Neuronal stem cell (in vitro differentiated cells): ENCODE measurements around the gene SHANK3.

ENCODE experiments used
- DNase-seq: peaks from one replicate; pipeline ENCODE4 v3.0.0-alpha.2; 2013; ENCODE audit warnings: low spot score
- H2AFZ ChIP-seq: one replicate; pipeline ENCODE4 v1.6.1; 2013; ENCODE audit warnings: mild to moderate bottlenecking, low read length, inconsistent platforms
- H2AK5ac ChIP-seq: 2 replicates; pipeline ENCODE4 v1.6.1; 2013; ENCODE audit warnings: low read depth, mild to moderate bottlenecking, inconsistent platforms, low read length, moderate library complexity, mixed read lengths
- H2BK120ac ChIP-seq: 2 replicates; pipeline ENCODE4 v1.6.1; 2013; ENCODE audit warnings: low read depth, mild to moderate bottlenecking, inconsistent platforms, low read length, moderate library complexity, mixed read lengths
- H2BK12ac ChIP-seq: one replicate; pipeline ENCODE4 v1.6.1; 2013; ENCODE audit warnings: low read length, inconsistent platforms
- H2BK15ac ChIP-seq: 2 replicates; pipeline ENCODE4 v1.6.1; 2013; ENCODE audit warnings: mild to moderate bottlenecking, low read length, inconsistent platforms, mixed read lengths
- H2BK5ac ChIP-seq: one replicate; pipeline ENCODE4 v1.6.1; 2013; ENCODE audit warnings: inconsistent platforms, mild to moderate bottlenecking, low read length, moderate library complexity
- H3K14ac ChIP-seq: one replicate; pipeline ENCODE4 v1.6.1; 2013; ENCODE audit warnings: low read length, inconsistent platforms
- H3K18ac ChIP-seq: 2 replicates; pipeline ENCODE4 v1.6.1; 2013; ENCODE audit warnings: low read length, inconsistent platforms
- H3K23ac ChIP-seq: 2 replicates; pipeline ENCODE4 v1.6.1; 2013; ENCODE audit warnings: low read depth, mild to moderate bottlenecking, mixed read lengths, low read length, inconsistent platforms; ENCODE audit not compliant: poor library complexity
- H3K27ac ChIP-seq: replicated peaks from 3 replicates; pipeline ENCODE4 v1.5.1; 2013; ENCODE audit warnings: low read length, inconsistent platforms
- H3K27me3 ChIP-seq, 3 experiments: 2 replicates each; pipeline ENCODE4 v1.6.1; 2013; ENCODE audit warnings: low read length in 3 of 3, mild to moderate bottlenecking in 2 of 3, inconsistent platforms in 1 of 3, low read depth in 1 of 3, mixed read lengths in 1 of 3, moderate library complexity in 1 of 3; ENCODE audit not compliant: control insufficient read depth in 3 of 3, insufficient read depth in 3 of 3
- H3K36me3 ChIP-seq, 2 donors: replicated peaks in 1 of 2; 2 replicates each; pipeline ENCODE4 v1.6.1; 2013; ENCODE audit warnings: low read length in 2 of 2; ENCODE audit not compliant: control insufficient read depth in 2 of 2, insufficient read depth in 2 of 2
- H3K4ac ChIP-seq: 2 replicates; pipeline ENCODE4 v1.6.1; 2013; ENCODE audit warnings: inconsistent platforms, mild to moderate bottlenecking, low read length, moderate library complexity
- H3K4me1 ChIP-seq, 2 donors: 1 replicate in 1 of 2; 2 replicates in 1 of 2; pipeline ENCODE4 v1.6.1; 2013; ENCODE audit warnings: low read length in 2 of 2, low read depth in 1 of 2; ENCODE audit not compliant: control insufficient read depth in 2 of 2, insufficient read depth in 1 of 2
- H3K4me2 ChIP-seq: one replicate; pipeline ENCODE4 v1.6.1; 2013; ENCODE audit warnings: mild to moderate bottlenecking, low read length, inconsistent platforms; ENCODE audit not compliant: insufficient read depth, poor library complexity, severe bottlenecking
- H3K4me3 ChIP-seq, 2 donors: 2 replicates each; pipeline ENCODE4 v1.5.1; 2013; ENCODE audit warnings: low read length in 2 of 2, mild to moderate bottlenecking in 2 of 2, inconsistent platforms in 1 of 2, moderate library complexity in 1 of 2
- H3K79me1 ChIP-seq: one replicate; pipeline ENCODE4 v1.6.1; 2013; ENCODE audit warnings: low read depth, mild to moderate bottlenecking, inconsistent platforms, low read length, moderate library complexity
- H3K9ac ChIP-seq: one replicate; pipeline ENCODE4 v1.6.1; 2013; ENCODE audit warnings: mild to moderate bottlenecking, low read depth, low read length, inconsistent platforms; ENCODE audit not compliant: poor library complexity
- H3K9me3 ChIP-seq, 2 donors: replicated peaks in 1 of 2; 2 replicates each; pipeline versions ENCODE3 to v1.6.1; 2013; ENCODE audit warnings: low read length in 2 of 2, mild to moderate bottlenecking in 2 of 2, inconsistent platforms in 1 of 2, low read depth in 1 of 2, mixed read lengths in 1 of 2, moderate library complexity in 1 of 2; ENCODE audit not compliant: control insufficient read depth in 2 of 2, insufficient read depth in 1 of 2
- H4K8ac ChIP-seq: one replicate; pipeline ENCODE4 v1.6.1; 2013; ENCODE audit warnings: low read depth, mild to moderate bottlenecking, inconsistent platforms, low read length, moderate library complexity
- H4K91ac ChIP-seq: one replicate; pipeline ENCODE4 v1.6.1; 2013; ENCODE audit warnings: low read length, low read depth, mild to moderate bottlenecking, inconsistent platforms; ENCODE audit not compliant: poor library complexity
- WGBS, 2 donors: extraction: QIAGEN DNeasy Blood & Tissue Kit; methylation state at CpG; one replicate each; pipeline ENCODE4 v1.1.7; 2013; ENCODE audit warnings: missing lambda C conversion rate in 2 of 2, mixed read lengths in 1 of 2; ENCODE audit not compliant: insufficient read length in 2 of 2, insufficient replicate concordance in 1 of 2; ENCODE audit errors: extremely low coverage in 2 of 2; 5-methylcytosine and 5-hydroxymethylcytosine counted together

SHANK3 gene

GRCh38 chr22:50674130-50674500, 1.5 kb downstream of the SHANK3 start:
- Histone ChIP-seq H3K9ac (no peak overlapping the region), H3K27me3 (peaks cover 0 to 8% (median 0%) of the 10 kb centered on the region in 3 experiments), H3K4me3 (peak overlapping the region; percentile 42 to 84), H3K4ac (no peak overlapping the region), H3K27ac (no peak overlapping the region), H2BK120ac (no peak overlapping the region), H3K14ac (no peak overlapping the region), H4K8ac (no peak overlapping the region), H2BK15ac (peak overlapping the region; percentile 75), H4K91ac (no peak overlapping the region), H3K36me3 (peaks cover 2 to 8% of the 10 kb centered on the region in 2 donors), H3K9me3 (peaks cover 0 to 7% of the 10 kb centered on the region in 2 donors), H2BK5ac (no peak overlapping the region), H3K18ac (no peak overlapping the region), H2AFZ (peak overlapping the region; percentile 58), H2AK5ac (no peak overlapping the region), H2BK12ac (no peak overlapping the region), H3K4me2 (peak overlapping the region; percentile 83), H3K4me1 (peaks cover 12 to 14% of the 10 kb centered on the region in 2 donors), H3K79me1 (peaks cover 13% of the 10 kb centered on the region), H3K23ac (no peak overlapping the region)
- no peak for DNase-seq
- no CpG with 5 or more reads among the region's 43 CpGs for WGBS, 2 donors

GRCh38 chr22:50674606-50675552, 2.3 kb downstream of the SHANK3 start:
- Histone ChIP-seq H3K4me3 (peak overlapping the region; percentile 57 to 90), H3K4ac (peak overlapping the region; percentile 99), H3K9me3 (peaks cover 0 to 7% of the 10 kb centered on the region in 2 donors), H3K4me1 (peaks cover 12 to 14% of the 10 kb centered on the region in 2 donors), H4K91ac (peak overlapping the region; percentile 40), H2AFZ (peak overlapping the region; percentile 90), H2BK15ac (peak overlapping the region; percentile 100), H3K36me3 (peaks cover 7 to 13% of the 10 kb centered on the region in 2 donors), H2BK12ac (peak overlapping the region; percentile 53), H4K8ac (peak overlapping the region; percentile 20), H3K79me1 (peaks cover 15% of the 10 kb centered on the region), H3K9ac (peak overlapping the region; percentile 93), H2AK5ac (peak overlapping the region; percentile 94), H3K18ac (peak overlapping the region; percentile 94), H3K27ac (no peak overlapping the region), H3K27me3 (peaks cover 0 to 8% (median 0%) of the 10 kb centered on the region in 3 experiments), H3K23ac (peak overlapping the region; percentile 99), H3K4me2 (peak overlapping the region; percentile 83), H2BK5ac (no peak overlapping the region), H3K14ac (peak overlapping the region; percentile 100), H2BK120ac (peak overlapping the region; percentile 2)
- peak; percentile 59 for DNase-seq
- WGBS, 2 donors: no CpG with 5 or more reads among the region's 105 CpGs

DNA sequence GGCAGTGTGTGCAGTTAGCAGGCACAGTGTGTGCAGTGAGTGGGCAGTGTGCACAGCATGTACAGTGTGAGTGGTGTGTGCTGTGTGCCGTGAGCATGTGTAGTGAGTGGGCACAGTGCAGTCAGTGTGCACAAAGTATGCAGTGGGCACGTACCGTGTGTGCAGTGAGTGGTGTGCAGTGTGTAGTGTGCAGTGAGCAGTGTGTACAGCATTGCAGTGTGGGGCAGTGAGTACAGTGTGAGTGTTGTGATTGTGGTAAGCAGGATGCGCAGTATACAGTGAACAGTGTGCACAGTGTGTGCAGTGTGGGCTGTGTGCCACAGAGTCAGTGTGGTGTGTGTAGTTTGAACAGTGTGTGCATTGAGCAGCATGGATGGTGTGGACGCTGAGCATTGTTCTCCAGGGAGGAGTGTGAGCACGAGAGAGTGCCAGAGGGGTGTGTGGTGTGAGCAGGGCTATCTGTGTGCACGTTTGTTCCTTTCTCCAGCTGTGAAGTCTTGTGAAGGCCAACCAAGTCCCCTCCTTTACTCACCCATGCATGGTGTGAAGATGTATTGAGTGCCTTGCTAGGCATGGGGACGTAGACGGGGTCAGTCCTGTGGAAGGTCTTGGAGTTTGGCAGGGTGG, 3.0 kb downstream of the SHANK3 start:
- peaks cover 12 to 14% of the 10 kb centered on the region in 2 donors for H3K4me1 ChIP-seq
- peak overlapping the region; percentile 53 for H2BK12ac ChIP-seq
- H3K23ac ChIP-seq: peak overlapping the region; percentile 99
- no peak overlapping the region for H3K27ac ChIP-seq
- peak overlapping the region; percentile 57 to 90 for H3K4me3 ChIP-seq
- H3K9ac ChIP-seq: peak overlapping the region; percentile 93
- peaks cover 15% of the 10 kb centered on the region for H3K79me1 ChIP-seq
- WGBS, 2 donors: no CpG with 5 or more reads among the region's 9 CpGs
- H3K9me3 ChIP-seq: peaks cover 0 to 7% of the 10 kb centered on the region in 2 donors
- DNase-seq: no peak
- H3K27me3 ChIP-seq: peaks cover 0 to 8% (median 0%) of the 10 kb centered on the region in 3 experiments
- H2AK5ac ChIP-seq: peak overlapping the region; percentile 94
- H2BK5ac ChIP-seq: no peak overlapping the region
- H2BK120ac ChIP-seq: peak overlapping the region; percentile 2
- peak overlapping the region; percentile 94 for H3K18ac ChIP-seq
- peak overlapping the region; percentile 100 for H2BK15ac ChIP-seq
- H4K8ac ChIP-seq: peak overlapping the region; percentile 20
- H3K14ac ChIP-seq: peak overlapping the region; percentile 100
- no peak overlapping the region for H2AFZ ChIP-seq
- H3K4me2 ChIP-seq: peak overlapping the region; percentile 83
- peak overlapping the region; percentile 40 for H4K91ac ChIP-seq
- H3K36me3 ChIP-seq: peaks cover 7 to 13% of the 10 kb centered on the region in 2 donors
- H3K4ac ChIP-seq: peak overlapping the region; percentile 99
